Sigmoid colon (tissue), 7 donors: ENCODE measurements around the gene PRSS57. TPM values are rescaled to one million over a fixed set of nuclear protein-coding genes. Genes with fewer than 3 reads are reported as not detected.

Source experiments
- DNase-seq: peaks from one replicate; pipeline ENCODE4 v3.0.0-alpha.2; 2019
- H3K27ac ChIP-seq, 4 donors: fragments of 200-600 bp; sonication (generic); one replicate each; pipeline ENCODE4 v1.5.1; 2016 to 2019; ENCODE audit warnings: mild to moderate bottlenecking in 1 of 4
- H3K27me3 ChIP-seq, 3 donors: fragments of 200-600 bp; sonication (generic); one replicate each; pipeline ENCODE4 v1.5.1; 2019; ENCODE audit warnings: mild to moderate bottlenecking in 1 of 3
- H3K36me3 ChIP-seq, 4 donors: fragments of 200-600 bp; sonication (generic); one replicate each; pipeline ENCODE4 v1.5.1; 2016 to 2019
- H3K4me1 ChIP-seq, 4 donors: fragments of 200-600 bp; sonication (generic); one replicate each; pipeline ENCODE4 v1.5.1; 2017 to 2019
- H3K4me3 ChIP-seq, 4 donors: fragments of 200-600 bp; sonication (generic); one replicate each; pipeline ENCODE4 v1.5.1; 2017 to 2019; ENCODE audit warnings: mild to moderate bottlenecking in 2 of 4, moderate library complexity in 1 of 4
- H3K9me3 ChIP-seq, 4 donors: fragments of 200-600 bp in 3 of 4; sonication (generic) in 3 of 4; one replicate each; pipeline versions ENCODE4 v1.5.1 to v1.6.1; 2013 to 2019
- EP300 ChIP-seq, 4 donors: sonication (generic); formaldehyde crosslinking; IDR thresholded peaks; one replicate each; pipeline ENCODE4 v1.6.1; 2017; ENCODE audit warnings: antibody characterized with exemption in 4 of 4
- POLR2A ChIP-seq, 2 donors: fragments of 450-650 bp; IDR thresholded peaks; one replicate each; pipeline ENCODE4 v1.6.1; 2016; ENCODE audit warnings: antibody characterized with exemption in 2 of 2, mild to moderate bottlenecking in 2 of 2, moderate library complexity in 2 of 2
- POLR2AphosphoS5 ChIP-seq, 4 donors: sonication (generic); formaldehyde crosslinking; IDR thresholded peaks; one replicate each; pipeline ENCODE4 v1.6.1; 2017; ENCODE audit warnings: antibody characterized with exemption in 4 of 4
- WGBS, 2 donors: extraction: QIAGEN DNeasy Blood & Tissue Kit; methylation state at CpG; one replicate each; pipeline ENCODE4 v1.1.7; 2013; 5-methylcytosine and 5-hydroxymethylcytosine counted together
- intact Hi-C: fragments of 100-400 bp; cut with DNase I; formaldehyde crosslinking; loops from one replicate; pipeline ENCODE4 v1.15.1; 2023
- polyA plus RNA-seq, 3 donors: library from polyadenylated mRNA; stranded (reverse); fragments of 200-250 nt; gene quantifications; one replicate each; pipeline ENCODE4 v1.2.3, GENCODE V29; 2013
- total RNA-seq, 4 donors: library from RNA; depleted of rRNA; stranded (reverse); fragments of >200 nt; gene quantifications; one replicate each; pipeline ENCODE4 v1.1.0, GENCODE V29; 2016
- TF ChIP-seq, protein P1 (sequence below), 4 experiments: fragments of 450-650 bp in 3 of 4; fragments of 200-600 bp in 1 of 4; IDR thresholded peaks; one replicate each; pipeline ENCODE4 v1.5.1; 2016 to 2019; ENCODE audit warnings: antibody characterized with exemption in 4 of 4, mild to moderate bottlenecking in 3 of 4, moderate library complexity in 2 of 4
- donor health status: healthy with polysubstance abuse.
- donor health status: Bipolar disorder and iron deficiency.
- donor health status: healthy.

PRSS57 gene
- total and polyA plus RNA-seq, 7 donors = 0.15 TPM; not detected in 6

DNA sequence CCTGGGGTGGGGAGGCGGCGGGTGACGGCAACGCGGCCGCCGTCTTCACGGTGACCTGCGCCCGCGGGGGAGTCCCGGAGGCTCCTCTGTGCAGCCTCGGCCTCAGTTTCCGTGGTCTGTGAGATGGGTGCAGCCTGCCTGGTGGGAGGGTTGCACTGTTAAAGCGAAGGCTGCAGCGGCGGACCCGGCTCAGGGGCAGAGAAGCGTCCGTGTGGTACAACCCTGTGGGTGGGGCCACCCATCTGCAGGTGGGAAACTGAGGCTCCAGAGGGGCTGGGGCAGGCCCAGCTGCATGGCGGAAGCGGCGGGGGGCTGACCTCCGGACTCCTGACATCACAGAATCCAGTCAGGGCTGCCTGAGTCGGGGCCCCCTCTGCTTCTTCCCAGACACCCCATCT, 55.1 kb downstream of the PRSS57 start:
- Histone ChIP-seq H3K36me3 (no peaks in the 10 kb centered on the region), H3K27me3 (no peaks in the 10 kb centered on the region), H3K9me3 (no peaks in the 10 kb centered on the region), H3K4me1 (peaks cover 0 to 16% (median 14%) of the 10 kb centered on the region in 4 donors), H3K27ac (peak overlapping the region; percentile 29 to 67 (median 64)), H3K4me3 (peak overlapping the region in 3 of 4 donors; percentile 42 to 48 (median 48))
- WGBS, 2 donors = 26 to 48% methylated on average over 25 of the region's 25 CpGs
- no peak for DNase-seq
- TF ChIP-seq EP300 (IDR thresholded peaks at IDR 0.05) (no peak), POLR2A (IDR thresholded peaks at IDR 0.05) (no peak), POLR2AphosphoS5 (IDR thresholded peaks at IDR 0.05) (no peak)
- TF ChIP-seq, protein P1, sequence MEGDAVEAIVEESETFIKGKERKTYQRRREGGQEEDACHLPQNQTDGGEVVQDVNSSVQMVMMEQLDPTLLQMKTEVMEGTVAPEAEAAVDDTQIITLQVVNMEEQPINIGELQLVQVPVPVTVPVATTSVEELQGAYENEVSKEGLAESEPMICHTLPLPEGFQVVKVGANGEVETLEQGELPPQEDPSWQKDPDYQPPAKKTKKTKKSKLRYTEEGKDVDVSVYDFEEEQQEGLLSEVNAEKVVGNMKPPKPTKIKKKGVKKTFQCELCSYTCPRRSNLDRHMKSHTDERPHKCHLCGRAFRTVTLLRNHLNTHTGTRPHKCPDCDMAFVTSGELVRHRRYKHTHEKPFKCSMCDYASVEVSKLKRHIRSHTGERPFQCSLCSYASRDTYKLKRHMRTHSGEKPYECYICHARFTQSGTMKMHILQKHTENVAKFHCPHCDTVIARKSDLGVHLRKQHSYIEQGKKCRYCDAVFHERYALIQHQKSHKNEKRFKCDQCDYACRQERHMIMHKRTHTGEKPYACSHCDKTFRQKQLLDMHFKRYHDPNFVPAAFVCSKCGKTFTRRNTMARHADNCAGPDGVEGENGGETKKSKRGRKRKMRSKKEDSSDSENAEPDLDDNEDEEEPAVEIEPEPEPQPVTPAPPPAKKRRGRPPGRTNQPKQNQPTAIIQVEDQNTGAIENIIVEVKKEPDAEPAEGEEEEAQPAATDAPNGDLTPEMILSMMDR (IDR thresholded peaks at IDR 0.05) = no peak
- intact Hi-C loops = no loop called here

DNA sequence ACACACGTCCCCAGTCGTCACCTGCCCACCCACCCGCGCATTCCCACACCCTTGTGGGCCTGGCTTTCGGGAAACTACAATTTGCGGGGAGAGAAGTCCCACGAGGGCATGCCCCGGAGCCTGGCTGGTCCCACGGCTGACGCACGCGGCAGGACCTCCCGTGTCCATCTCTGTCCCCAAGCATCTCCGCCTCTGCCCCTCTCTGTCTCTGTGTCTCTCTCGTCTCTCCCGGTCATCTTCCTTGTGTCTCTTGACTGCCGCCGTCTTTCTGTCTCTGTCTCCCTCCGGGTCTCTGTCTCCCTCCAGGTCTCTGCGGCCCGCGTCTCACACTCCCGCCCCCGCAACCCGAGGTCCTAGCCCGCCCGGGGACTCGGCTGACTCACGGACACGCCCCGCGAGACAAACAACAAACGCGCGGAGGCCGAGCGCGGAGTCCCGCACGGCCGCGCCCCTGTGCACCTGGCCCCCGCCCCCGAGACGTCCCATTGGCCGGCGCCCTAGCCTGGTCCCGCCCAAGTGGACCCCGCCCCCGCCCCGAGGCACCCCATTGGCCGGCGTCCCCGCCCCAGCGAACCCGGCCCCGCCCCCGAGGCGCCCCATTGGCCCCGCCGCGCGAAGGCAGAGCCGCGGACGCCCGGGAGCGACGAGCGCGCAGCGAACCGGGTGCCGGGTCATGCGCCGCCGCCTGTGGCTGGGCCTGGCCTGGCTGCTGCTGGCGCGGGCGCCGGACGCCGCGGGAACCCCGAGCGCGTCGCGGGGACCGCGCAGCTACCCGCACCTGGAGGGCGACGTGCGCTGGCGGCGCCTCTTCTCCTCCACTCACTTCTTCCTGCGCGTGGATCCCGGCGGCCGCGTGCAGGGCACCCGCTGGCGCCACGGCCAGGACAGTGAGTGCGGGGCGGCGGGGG, 55.7 kb downstream of the PRSS57 start, which contains the start of gene FGF22:
Gene FGF22, plus strand, starts transcription at position 627 of the 908 bp plus-strand sequence. Its CDS starts 47 bp downstream, at position 674.
- Histone ChIP-seq H3K4me3 (peak within 1 kb of the TSS; percentile 27 to 48 (median 45)), H3K27ac (peak within 1 kb of the TSS; percentile 29 to 67 (median 64)), H3K36me3 (no peaks in the 10 kb centered on the region), H3K4me1 (peaks cover 0 to 22% (median 17%) of the 10 kb centered on the region in 4 donors), H3K27me3 (no peaks in the 10 kb centered on the region), H3K9me3 (no peaks in the 10 kb centered on the region)
- TF ChIP-seq POLR2A (IDR thresholded peaks at IDR 0.05) (no peak), POLR2AphosphoS5 (IDR thresholded peaks at IDR 0.05) (no peak), EP300 (IDR thresholded peaks at IDR 0.05) (no peak)
- TF ChIP-seq, protein P1 (IDR thresholded peaks at IDR 0.05) = no peak
- peak; percentile 96 for DNase-seq
- intact Hi-C loops = loop anchor here (2.0 kb wide), 1 partner anchor 23 kb away; the partner anchor contains the start of gene RNF126
- 5% methylated on average over 109 of the region's 109 CpGs for WGBS, 2 donors

DNA sequence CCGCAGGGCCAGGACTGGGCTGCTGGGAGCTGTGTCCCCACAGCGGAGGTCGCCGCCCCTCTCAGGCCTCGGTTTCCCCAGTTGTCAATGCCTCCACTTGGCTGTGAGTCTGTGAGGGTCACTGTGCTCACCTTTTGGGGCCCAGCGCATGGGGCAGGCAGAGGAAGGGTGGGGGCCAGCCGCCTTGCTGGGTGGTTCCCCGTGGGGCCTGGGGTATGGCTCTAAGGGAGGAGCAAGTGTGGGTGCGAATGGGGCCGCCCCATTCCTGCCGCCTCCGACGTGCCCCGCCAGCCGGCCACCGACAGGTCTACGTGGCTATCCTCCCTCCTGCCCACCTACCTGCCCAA, 56.4 kb downstream of the PRSS57 start:
- Histone ChIP-seq H3K27ac (peak overlapping the region in 1 of 4 donors; percentile 4), H3K36me3 (no peaks in the 10 kb centered on the region), H3K27me3 (no peaks in the 10 kb centered on the region), H3K9me3 (no peaks in the 10 kb centered on the region), H3K4me3 (peak overlapping the region in 3 of 4 donors; percentile 42 to 48 (median 48)), H3K4me1 (peaks cover 0 to 28% (median 23%) of the 10 kb centered on the region in 4 donors)
- no peak for DNase-seq
- TF ChIP-seq, protein P1 (IDR thresholded peaks at IDR 0.05) = no peak
- TF ChIP-seq EP300 (IDR thresholded peaks at IDR 0.05) = no peak
- TF ChIP-seq POLR2AphosphoS5 (IDR thresholded peaks at IDR 0.05) = no peak
- TF ChIP-seq POLR2A (IDR thresholded peaks at IDR 0.05) = no peak
- 56 to 60% methylated on average over 17 of the region's 17 CpGs for WGBS, 2 donors
- intact Hi-C loops = loop anchor here (2.0 kb wide), 1 partner anchor 24 kb away; the partner anchor contains the start of gene RNF126

Other genes starting within 250 kb of the PRSS57 start
- gene SHC2, start 234.4 kb downstream of the PRSS57 start, total RNA-seq = 10 to 100 TPM; 17.8 to 49.9 (median 24.9) TPM
- 10 to 100 TPM in 1 of 3 donors, 1 to 10 TPM in 2; 1.8 to 10.8 (median 9.3) TPM for gene SHC2, start 234.4 kb downstream of the PRSS57 start, polyA plus RNA-seq
- gene MADCAM1, start 199.0 kb downstream of the PRSS57 start, total RNA-seq = under 1 TPM in 3 of 4 donors, not detected in 1; 0.16 to 0.55 (median 0.27) TPM
- gene MADCAM1, start 199.0 kb downstream of the PRSS57 start, polyA plus RNA-seq = 1 to 10 TPM in 1 of 3 donors, under 1 TPM in 2; 0.46 to 6.3 (median 0.60) TPM
- gene TPGS1, start 188.0 kb downstream of the PRSS57 start, total RNA-seq = 10 to 100 TPM; 36.3 to 78.8 (median 46.6) TPM
- gene TPGS1, start 188.0 kb downstream of the PRSS57 start, polyA plus RNA-seq = 10 to 100 TPM; 14.3 to 23.6 (median 20.4) TPM
- gene CDC34, start 163.7 kb downstream of the PRSS57 start, total RNA-seq = 100 to 1,000 TPM in 2 of 4 donors, 10 to 100 TPM in 2; 74.9 to 152 (median 95.1) TPM
- gene CDC34, start 163.7 kb downstream of the PRSS57 start, polyA plus RNA-seq = 100 to 1,000 TPM in 1 of 3 donors, 10 to 100 TPM in 2; 79.2 to 110 (median 96.7) TPM
- under 1 TPM in 1 of 4 donors, not detected in 3; 0.49 TPM for gene GZMM, start 151.4 kb downstream of the PRSS57 start, total RNA-seq
- gene GZMM, start 151.4 kb downstream of the PRSS57 start, polyA plus RNA-seq = 10 to 100 TPM in 1 of 3 donors, not detected in 2; 11.2 TPM
- 100 to 1,000 TPM; 423 to 500 (median 482) TPM for gene BSG, start 122.9 kb downstream of the PRSS57 start, total RNA-seq
- 100 to 1,000 TPM; 218 to 715 (median 309) TPM for gene BSG, start 122.9 kb downstream of the PRSS57 start, polyA plus RNA-seq
- gene HCN2, start 105.6 kb downstream of the PRSS57 start, total RNA-seq = under 1 TPM in 3 of 4 donors, not detected in 1; 0.36 to 0.55 (median 0.54) TPM
- under 1 TPM in 2 of 3 donors, not detected in 1; 0.23 to 0.39 TPM for gene HCN2, start 105.6 kb downstream of the PRSS57 start, polyA plus RNA-seq
- 10 to 100 TPM; 18.2 to 26.3 (median 22.3) TPM for gene POLRMT, start 61.9 kb downstream of the PRSS57 start, total RNA-seq
- gene POLRMT, start 61.9 kb downstream of the PRSS57 start, polyA plus RNA-seq = 10 to 100 TPM; 16.8 to 63.0 (median 30.3) TPM
- 1 to 10 TPM in 1 of 4 donors, under 1 TPM in 1, not detected in 2; 0.99 to 1.7 TPM for gene FGF22, start 55.6 kb downstream of the PRSS57 start, total RNA-seq
- under 1 TPM in 1 of 3 donors, not detected in 2; 0.20 TPM for gene FGF22, start 55.6 kb downstream of the PRSS57 start, polyA plus RNA-seq
- 10 to 100 TPM; 39.2 to 57.1 (median 55.5) TPM for gene RNF126, start 32.2 kb downstream of the PRSS57 start, total RNA-seq
- gene RNF126, start 32.2 kb downstream of the PRSS57 start, polyA plus RNA-seq = 10 to 100 TPM; 33.5 to 58.8 (median 35.4) TPM
- 100 to 1,000 TPM in 2 of 4 donors, 10 to 100 TPM in 2; 35.7 to 118 (median 107) TPM for gene FSTL3, start 19.1 kb downstream of the PRSS57 start, total RNA-seq
- gene FSTL3, start 19.1 kb downstream of the PRSS57 start, polyA plus RNA-seq = 10 to 100 TPM in 1 of 3 donors, 1 to 10 TPM in 2; 1.6 to 17.8 (median 6.0) TPM
- 10 to 100 TPM; 30.4 to 91.4 (median 35.9) TPM for gene PALM, start 13.5 kb upstream of the PRSS57 start, total RNA-seq
- gene PALM, start 13.5 kb upstream of the PRSS57 start, polyA plus RNA-seq = 10 to 100 TPM in 2 of 3 donors, 1 to 10 TPM in 1; 3.0 to 21.0 (median 12.5) TPM
- under 1 TPM in 1 of 4 donors, not detected in 3; 0.36 TPM for gene MISP, start 55.7 kb upstream of the PRSS57 start, total RNA-seq
- gene MISP, start 55.7 kb upstream of the PRSS57 start, polyA plus RNA-seq = 100 to 1,000 TPM; 266 to 456 (median 311) TPM
- gene PTBP1, start 102.0 kb upstream of the PRSS57 start, total RNA-seq = 10 to 100 TPM; 53.8 to 94.5 (median 71.7) TPM
- gene PTBP1, start 102.0 kb upstream of the PRSS57 start, polyA plus RNA-seq = 100 to 1,000 TPM in 2 of 3 donors, 10 to 100 TPM in 1; 78.7 to 154 (median 101) TPM
- gene PLPPR3, start 126.5 kb upstream of the PRSS57 start, total RNA-seq = not detected
- gene PLPPR3, start 126.5 kb upstream of the PRSS57 start, polyA plus RNA-seq = under 1 TPM in 1 of 3 donors, not detected in 2; 0.07 TPM
- 1 to 10 TPM in 1 of 4 donors, under 1 TPM in 1, not detected in 2; 0.36 to 1.1 TPM for gene AZU1, start 132.4 kb upstream of the PRSS57 start, total RNA-seq
- under 1 TPM in 1 of 3 donors, not detected in 2; 0.03 TPM for gene AZU1, start 132.4 kb upstream of the PRSS57 start, polyA plus RNA-seq
- gene PRTN3, start 145.5 kb upstream of the PRSS57 start, total RNA-seq = not detected
- gene PRTN3, start 145.5 kb upstream of the PRSS57 start, polyA plus RNA-seq = not detected
- 1 to 10 TPM in 3 of 4 donors, not detected in 1; 1.4 to 3.6 (median 2.3) TPM for gene ELANE, start 156.9 kb upstream of the PRSS57 start, total RNA-seq
- gene ELANE, start 156.9 kb upstream of the PRSS57 start, polyA plus RNA-seq = under 1 TPM in 1 of 3 donors, not detected in 2; 0.64 TPM
- gene CFD, start 164.2 kb upstream of the PRSS57 start, total RNA-seq = 100 to 1,000 TPM; 131 to 830 (median 457) TPM
- 100 to 1,000 TPM in 2 of 3 donors, 10 to 100 TPM in 1; 29.1 to 329 (median 101) TPM for gene CFD, start 164.2 kb upstream of the PRSS57 start, polyA plus RNA-seq
- 10 to 100 TPM; 22.4 to 33.2 (median 25.6) TPM for gene MED16, start 197.7 kb upstream of the PRSS57 start, total RNA-seq
- gene MED16, start 197.7 kb upstream of the PRSS57 start, polyA plus RNA-seq = 10 to 100 TPM; 36.1 to 62.5 (median 51.7) TPM
- not detected for gene RNU6-9, start 198.0 kb upstream of the PRSS57 start, total RNA-seq
- gene RNU6-9, start 198.0 kb upstream of the PRSS57 start, polyA plus RNA-seq = not detected
- 10 to 100 TPM; 21.4 to 37.2 (median 27.7) TPM for gene R3HDM4, start 217.8 kb upstream of the PRSS57 start, total RNA-seq
- gene R3HDM4, start 217.8 kb upstream of the PRSS57 start, polyA plus RNA-seq = 10 to 100 TPM; 30.5 to 85.3 (median 33.0) TPM
- not detected for gene KISS1R, start 221.9 kb upstream of the PRSS57 start, total RNA-seq
- gene KISS1R, start 221.9 kb upstream of the PRSS57 start, polyA plus RNA-seq = under 1 TPM in 1 of 3 donors, not detected in 2; 0.13 TPM
- 10 to 100 TPM in 1 of 4 donors, 1 to 10 TPM in 3; 3.1 to 11.6 (median 4.3) TPM for gene ARID3A, start 230.6 kb upstream of the PRSS57 start, total RNA-seq
- 1 to 10 TPM; 1.4 to 6.0 (median 1.8) TPM for gene ARID3A, start 230.6 kb upstream of the PRSS57 start, polyA plus RNA-seq